ENCODE data around the gene KCNG4.

DNA sequence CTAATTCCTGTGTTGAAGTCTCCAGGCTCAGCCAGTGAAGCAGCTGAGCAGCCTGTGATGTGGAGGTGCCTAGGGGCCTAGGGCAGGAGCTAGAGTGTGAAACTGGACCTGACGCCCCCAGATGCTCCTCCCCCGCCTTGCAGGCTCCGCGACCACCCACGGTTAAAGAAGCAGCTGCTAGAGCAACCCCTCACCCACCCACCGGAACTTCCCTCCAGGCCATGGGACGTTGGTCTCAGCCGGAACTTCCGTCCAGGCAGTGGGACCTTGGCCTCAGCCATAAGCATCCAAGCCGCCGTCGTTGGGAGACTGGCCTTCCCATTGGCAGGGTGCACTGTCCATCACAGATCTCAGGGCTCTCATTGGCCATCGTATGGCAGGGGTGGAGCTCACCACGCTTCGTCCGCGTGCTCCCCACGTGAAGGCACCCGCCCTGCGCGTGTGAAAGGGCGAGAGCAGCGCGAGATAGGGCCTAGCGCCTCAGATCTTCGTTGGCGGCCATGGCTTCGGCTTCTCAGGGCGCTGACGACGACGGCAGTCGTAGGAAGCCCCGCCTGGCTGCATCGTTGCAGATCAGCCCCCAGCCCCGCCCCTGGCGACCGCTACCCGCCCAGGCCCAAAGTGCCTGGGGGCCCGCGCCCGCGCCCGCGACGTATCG lies 49.0 kb downstream of the KCNG4 start, which contains the start of gene ADAD2:
- TF ChIP-seq, protein P1, sequence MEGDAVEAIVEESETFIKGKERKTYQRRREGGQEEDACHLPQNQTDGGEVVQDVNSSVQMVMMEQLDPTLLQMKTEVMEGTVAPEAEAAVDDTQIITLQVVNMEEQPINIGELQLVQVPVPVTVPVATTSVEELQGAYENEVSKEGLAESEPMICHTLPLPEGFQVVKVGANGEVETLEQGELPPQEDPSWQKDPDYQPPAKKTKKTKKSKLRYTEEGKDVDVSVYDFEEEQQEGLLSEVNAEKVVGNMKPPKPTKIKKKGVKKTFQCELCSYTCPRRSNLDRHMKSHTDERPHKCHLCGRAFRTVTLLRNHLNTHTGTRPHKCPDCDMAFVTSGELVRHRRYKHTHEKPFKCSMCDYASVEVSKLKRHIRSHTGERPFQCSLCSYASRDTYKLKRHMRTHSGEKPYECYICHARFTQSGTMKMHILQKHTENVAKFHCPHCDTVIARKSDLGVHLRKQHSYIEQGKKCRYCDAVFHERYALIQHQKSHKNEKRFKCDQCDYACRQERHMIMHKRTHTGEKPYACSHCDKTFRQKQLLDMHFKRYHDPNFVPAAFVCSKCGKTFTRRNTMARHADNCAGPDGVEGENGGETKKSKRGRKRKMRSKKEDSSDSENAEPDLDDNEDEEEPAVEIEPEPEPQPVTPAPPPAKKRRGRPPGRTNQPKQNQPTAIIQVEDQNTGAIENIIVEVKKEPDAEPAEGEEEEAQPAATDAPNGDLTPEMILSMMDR (IDR thresholded peaks at IDR 0.05), result no peak
- TF ChIP-seq POLR2A (IDR thresholded peaks at IDR 0.05), result no peak
- no peak for TF ChIP-seq POLR2AphosphoS5 (IDR thresholded peaks at IDR 0.05)
